ENCODE measurements around the gene HADHA. TPM values are rescaled to one million over a fixed set of nuclear protein-coding genes. Genes with fewer than 3 reads are reported as not detected.

HADHA gene
- total and polyA plus RNA-seq, 2 donors (not counting 1 experiment from before 2014, with no cell fraction given) = 29.8 to 96.7 TPM

DNA sequence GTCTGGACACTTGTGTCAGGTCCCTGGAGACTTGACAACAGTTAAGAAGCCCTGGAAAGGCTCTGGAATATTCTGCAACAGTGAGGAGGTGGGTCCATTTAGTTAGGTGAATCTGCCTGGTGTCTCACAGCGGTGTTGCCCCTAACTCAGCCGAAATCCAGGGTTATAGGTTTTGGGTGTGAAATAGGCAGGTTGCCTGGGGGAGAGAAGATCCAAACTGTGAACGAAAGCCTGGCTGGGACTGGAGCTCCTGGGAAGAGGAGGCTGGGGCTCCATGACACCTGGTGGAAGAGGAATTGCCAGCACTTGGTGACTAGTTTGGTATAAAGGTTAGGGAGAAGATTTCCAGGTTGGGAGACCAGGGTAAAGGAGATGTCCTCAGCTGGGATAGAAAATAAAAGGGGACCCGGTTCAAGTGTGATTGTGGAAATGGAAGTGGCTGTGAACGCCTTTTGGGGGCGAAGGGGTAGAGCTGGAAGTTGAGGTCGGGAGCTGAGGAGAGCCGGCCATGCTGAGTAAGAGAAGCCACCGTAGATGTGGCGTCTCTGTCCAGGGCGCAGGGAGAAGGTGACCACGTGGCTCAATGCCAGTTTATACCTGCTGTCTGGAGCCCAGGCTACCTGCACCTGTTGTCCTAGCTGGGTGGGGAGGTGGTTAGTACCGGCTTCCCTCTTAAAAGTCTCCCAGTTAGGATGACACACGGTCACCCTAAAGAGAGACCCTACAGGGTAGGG is 74.6 kb downstream of the HADHA start:
- CTCF ChIA-PET = no interaction called here
- ATAC-seq (ENCODE audit: low read depth) (no peak), DNase-seq (no peak)
- H3K27me3 ChIP-seq (replicated peaks in 1 of 4; ENCODE audit: control extremely low read depth in 1 of 4, control insufficient read depth in 3 of 4, insufficient read depth in 4 of 4, low read length in 3 of 4) = peaks cover 0 to 36% (median 15%) of the 10 kb centered on the region in 4 experiments
- Mint-ChIP-seq H3K4me1 (peaks cover 14% of the 10 kb centered on the region), H3K4me3 (peak overlapping the region; percentile 5), H3K27me3 (peaks cover 32% of the 10 kb centered on the region), H3K9me3 (ENCODE audit: insufficient read depth) (no peaks in the 10 kb centered on the region), H3K27ac (no peak overlapping the region)
- H3K79me2 ChIP-seq (ENCODE audit: control insufficient read depth, insufficient read depth, low read length) = no peaks in the 10 kb centered on the region
- no peak overlapping the region for H3K9ac ChIP-seq (ENCODE audit: low read length)
- POLR2A ChIA-PET = no interaction called here
- H3K4me2 ChIP-seq (replicated peaks; ENCODE audit: low read depth, low read length, poor library complexity, severe bottlenecking) = no peak overlapping the region
- no peak for TF ChIP-seq CTCF (IDR thresholded peaks at IDR 0.05)
- peaks cover 0 to 15% (median 0%) of the 10 kb centered on the region in 3 donors for H3K9me3 ChIP-seq (ENCODE audit: control extremely low read depth in 1 of 3, control insufficient read depth in 2 of 3, insufficient read depth in 1 of 3, low read length in 2 of 3)
- H3K27ac ChIP-seq (ENCODE audit: low read length in 2 of 2) = no peak overlapping the region
- 86% methylated on average over 11 of the region's 14 CpGs for WGBS (ENCODE audit: insufficient coverage)
- H3K36me3 ChIP-seq (replicated peaks in 1 of 2; ENCODE audit: control extremely low read depth in 1 of 2, control insufficient read depth in 1 of 2, extremely low read depth in 1 of 2, insufficient read depth in 2 of 2, low read length in 1 of 2) = no peaks in the 10 kb centered on the region
- intact Hi-C loops (cut with micrococcal nuclease) = no loop called here
- peaks cover 14 to 20% of the 10 kb centered on the region in 2 donors for H3K4me1 ChIP-seq (ENCODE audit: control insufficient read depth in 2 of 2, insufficient read depth in 2 of 2, low read length in 2 of 2)
- H2AFZ ChIP-seq (ENCODE audit: insufficient read depth, low read depth, low read length, poor library complexity, severe bottlenecking) = no peak overlapping the region
- H4K20me1 ChIP-seq (ENCODE audit: control insufficient read depth, insufficient read depth, low read length, poor library complexity, severe bottlenecking) = no peaks in the 10 kb centered on the region
- no peak overlapping the region for H3K4me3 ChIP-seq (ENCODE audit: control extremely low read depth in 1 of 5, extremely low read depth in 1 of 5, insufficient read depth in 1 of 5, low read depth in 2 of 5, low read length in 4 of 5)

GRCh38 chr2:26169226-26169625 is 75.2 kb downstream of the HADHA start:
- H3K27me3 Mint-ChIP-seq = peaks cover 25% of the 10 kb centered on the region
- H3K36me3 ChIP-seq (replicated peaks in 1 of 2; ENCODE audit: control extremely low read depth in 1 of 2, control insufficient read depth in 1 of 2, extremely low read depth in 1 of 2, insufficient read depth in 2 of 2, low read length in 1 of 2) = no peaks in the 10 kb centered on the region
- H3K4me2 ChIP-seq (replicated peaks; ENCODE audit: low read depth, low read length, poor library complexity, severe bottlenecking) = no peak overlapping the region
- TF ChIP-seq EZH2 (IDR thresholded peaks at IDR 0.05; ENCODE audit: borderline replicate concordance, insufficient read depth, low read depth, low read length, poor library complexity, severe bottlenecking) (no peak), CTCF (IDR thresholded peaks at IDR 0.05) (no peak)
- ChIA-PET POLR2A (no interaction called here), CTCF (interaction anchor here (0.7 kb wide), 1 partner anchor 85 kb away, joined by 3 read pairs; no protein-coding TSS in a partner anchor)
- H3K4me3 ChIP-seq (ENCODE audit: control extremely low read depth in 1 of 5, extremely low read depth in 1 of 5, insufficient read depth in 1 of 5, low read depth in 2 of 5, low read length in 4 of 5) = no peak overlapping the region
- peaks cover 0 to 30% (median 10%) of the 10 kb centered on the region in 4 experiments for H3K27me3 ChIP-seq (replicated peaks in 1 of 4; ENCODE audit: control extremely low read depth in 1 of 4, control insufficient read depth in 3 of 4, insufficient read depth in 4 of 4, low read length in 3 of 4)
- no peak overlapping the region for H3K27ac ChIP-seq (ENCODE audit: low read length in 2 of 2)
- no peak overlapping the region for H3K9ac ChIP-seq (ENCODE audit: low read length)
- no peak overlapping the region for H3K4me3 Mint-ChIP-seq
- no peaks in the 10 kb centered on the region for H3K79me2 ChIP-seq (ENCODE audit: control insufficient read depth, insufficient read depth, low read length)
- no peak for ATAC-seq (ENCODE audit: low read depth)
- intact Hi-C loops (cut with micrococcal nuclease) = no loop called here
- no peak overlapping the region for H3K27ac Mint-ChIP-seq
- WGBS (ENCODE audit: insufficient coverage) = 90% methylated on average over 5 of the region's 5 CpGs
- H3K4me1 Mint-ChIP-seq = peaks cover 9% of the 10 kb centered on the region
- no peaks in the 10 kb centered on the region for H3K9me3 Mint-ChIP-seq (ENCODE audit: insufficient read depth)
- no peak overlapping the region for H2AFZ ChIP-seq (ENCODE audit: insufficient read depth, low read depth, low read length, poor library complexity, severe bottlenecking)
- peaks cover 14 to 17% of the 10 kb centered on the region in 2 donors for H3K4me1 ChIP-seq (ENCODE audit: control insufficient read depth in 2 of 2, insufficient read depth in 2 of 2, low read length in 2 of 2)
- H3K9me3 ChIP-seq (ENCODE audit: control extremely low read depth in 1 of 3, control insufficient read depth in 2 of 3, insufficient read depth in 1 of 3, low read length in 2 of 3) = peaks cover 0 to 14% (median 0%) of the 10 kb centered on the region in 3 donors
- no peaks in the 10 kb centered on the region for H4K20me1 ChIP-seq (ENCODE audit: control insufficient read depth, insufficient read depth, low read length, poor library complexity, severe bottlenecking)
- DNase-seq = no peak
